ENCODE data around the gene NCOR1. TPM values are rescaled to one million over a fixed set of nuclear protein-coding genes. Genes with fewer than 3 reads are reported as not detected.

NCOR1 gene
- polyA plus RNA-seq, 3 donors, result 23.2 to 47.0 (median 37.9) TPM

DNA sequence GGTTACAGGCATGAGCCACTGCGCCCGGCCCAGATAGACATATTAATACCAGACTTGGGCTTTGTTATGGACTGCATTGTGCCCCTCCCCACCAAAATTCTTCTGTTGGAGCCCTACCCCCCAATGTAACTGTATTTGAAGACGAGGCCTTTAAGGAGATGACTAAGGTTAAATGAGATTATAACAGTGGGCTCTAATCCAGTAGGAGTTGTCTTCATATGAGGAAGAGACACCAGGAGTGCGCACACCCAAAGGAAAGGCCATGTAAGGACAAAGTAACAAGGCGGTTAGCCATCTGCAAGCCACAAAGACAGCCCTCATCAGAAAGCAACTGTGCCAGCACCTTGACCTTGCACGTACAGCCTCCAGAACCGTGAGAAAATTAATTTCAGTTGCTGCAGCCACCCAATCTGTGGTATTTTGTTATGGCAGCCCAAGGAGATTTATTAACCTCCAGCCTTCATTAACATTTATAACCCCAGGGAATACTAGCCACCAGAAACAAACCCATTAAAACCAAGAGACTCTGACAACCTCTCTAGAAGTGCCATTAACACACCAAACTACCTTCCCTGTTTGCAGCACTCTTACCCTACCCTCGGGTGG, 108.1 kb downstream of the NCOR1 start:
- Histone ChIP-seq H3K79me2 (ENCODE audit: insufficient read depth, low read length) (no peaks in the 10 kb centered on the region), H3K4me1 (ENCODE audit: control insufficient read depth in 1 of 2, insufficient read depth in 2 of 2, low read length in 2 of 2) (no peaks in the 10 kb centered on the region), H4K20me1 (ENCODE audit: insufficient read depth, low read length) (peaks cover 5% of the 10 kb centered on the region), H2AFZ (ENCODE audit: insufficient read depth, low read depth, low read length, poor library complexity, severe bottlenecking) (no peak overlapping the region), H3K27me3 (ENCODE audit: control insufficient read depth in 2 of 2, insufficient read depth in 2 of 2, low read length in 2 of 2) (no peaks in the 10 kb centered on the region), H3K27ac (ENCODE audit: low read depth in 1 of 2, low read length in 2 of 2) (no peak overlapping the region), H3K4me3 (replicated peaks in 1 of 3; ENCODE audit: low read depth in 2 of 3, low read length in 3 of 3) (no peak overlapping the region), H3K9ac (ENCODE audit: insufficient read depth, low read length, poor library complexity, severe bottlenecking) (no peak overlapping the region), H3K9me3 (replicated peaks in 1 of 2; ENCODE audit: control insufficient read depth in 1 of 2, insufficient read depth in 1 of 2, low read length in 2 of 2) (no peaks in the 10 kb centered on the region), H3K4me2 (replicated peaks; ENCODE audit: extremely low read depth, low read length, poor library complexity, severe bottlenecking) (no peak overlapping the region), H3K36me3 (replicated peaks in 1 of 2; ENCODE audit: control insufficient read depth in 1 of 2, insufficient read depth in 2 of 2, low read length in 2 of 2) (peaks cover 61 to 74% of the 10 kb centered on the region in 2 donors)
- WGBS (ENCODE audit: insufficient coverage), result 100% methylated on average over 5 of the region's 8 CpGs
- Mint-ChIP-seq H3K27ac (peak overlapping the region in 1 of 7 donors; percentile 18), H3K36me3 (peaks cover 53 to 76% of the 10 kb centered on the region in 2 donors), H3K9me3 (no peaks in the 10 kb centered on the region), H3K4me3 (no peak overlapping the region), H3K4me1 (no peaks in the 10 kb centered on the region), H3K27me3 (ENCODE audit: low read depth in 3 of 3) (peaks cover 0 to 2% (median 0%) of the 10 kb centered on the region in 3 donors)
- intact Hi-C loops (cut with micrococcal nuclease), result no loop called here
- no peak for DNase-seq
- TF ChIP-seq, protein P1, sequence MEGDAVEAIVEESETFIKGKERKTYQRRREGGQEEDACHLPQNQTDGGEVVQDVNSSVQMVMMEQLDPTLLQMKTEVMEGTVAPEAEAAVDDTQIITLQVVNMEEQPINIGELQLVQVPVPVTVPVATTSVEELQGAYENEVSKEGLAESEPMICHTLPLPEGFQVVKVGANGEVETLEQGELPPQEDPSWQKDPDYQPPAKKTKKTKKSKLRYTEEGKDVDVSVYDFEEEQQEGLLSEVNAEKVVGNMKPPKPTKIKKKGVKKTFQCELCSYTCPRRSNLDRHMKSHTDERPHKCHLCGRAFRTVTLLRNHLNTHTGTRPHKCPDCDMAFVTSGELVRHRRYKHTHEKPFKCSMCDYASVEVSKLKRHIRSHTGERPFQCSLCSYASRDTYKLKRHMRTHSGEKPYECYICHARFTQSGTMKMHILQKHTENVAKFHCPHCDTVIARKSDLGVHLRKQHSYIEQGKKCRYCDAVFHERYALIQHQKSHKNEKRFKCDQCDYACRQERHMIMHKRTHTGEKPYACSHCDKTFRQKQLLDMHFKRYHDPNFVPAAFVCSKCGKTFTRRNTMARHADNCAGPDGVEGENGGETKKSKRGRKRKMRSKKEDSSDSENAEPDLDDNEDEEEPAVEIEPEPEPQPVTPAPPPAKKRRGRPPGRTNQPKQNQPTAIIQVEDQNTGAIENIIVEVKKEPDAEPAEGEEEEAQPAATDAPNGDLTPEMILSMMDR (IDR thresholded peaks at IDR 0.05), result no peak

GRCh38 chr17:16106161-16106891, 109.0 kb downstream of the NCOR1 start:
- no peaks in the 10 kb centered on the region for H3K4me1 Mint-ChIP-seq
- Histone ChIP-seq H3K27ac (ENCODE audit: low read depth in 1 of 2, low read length in 2 of 2) (no peak overlapping the region), H3K9me3 (replicated peaks in 1 of 2; ENCODE audit: control insufficient read depth in 1 of 2, insufficient read depth in 1 of 2, low read length in 2 of 2) (no peaks in the 10 kb centered on the region), H3K79me2 (ENCODE audit: insufficient read depth, low read length) (no peaks in the 10 kb centered on the region), H2AFZ (ENCODE audit: insufficient read depth, low read depth, low read length, poor library complexity, severe bottlenecking) (no peak overlapping the region), H3K9ac (ENCODE audit: insufficient read depth, low read length, poor library complexity, severe bottlenecking) (no peak overlapping the region), H3K36me3 (replicated peaks in 1 of 2; ENCODE audit: control insufficient read depth in 1 of 2, insufficient read depth in 2 of 2, low read length in 2 of 2) (peaks cover 69 to 79% of the 10 kb centered on the region in 2 donors), H4K20me1 (ENCODE audit: insufficient read depth, low read length) (peaks cover 5% of the 10 kb centered on the region), H3K4me2 (replicated peaks; ENCODE audit: extremely low read depth, low read length, poor library complexity, severe bottlenecking) (no peak overlapping the region), H3K4me1 (ENCODE audit: control insufficient read depth in 1 of 2, insufficient read depth in 2 of 2, low read length in 2 of 2) (no peaks in the 10 kb centered on the region), H3K4me3 (replicated peaks in 1 of 3; ENCODE audit: low read depth in 2 of 3, low read length in 3 of 3) (no peak overlapping the region), H3K27me3 (ENCODE audit: control insufficient read depth in 2 of 2, insufficient read depth in 2 of 2, low read length in 2 of 2) (no peaks in the 10 kb centered on the region)
- TF ChIP-seq, protein P1 (IDR thresholded peaks at IDR 0.05), result no peak
- H3K27me3 Mint-ChIP-seq (ENCODE audit: low read depth in 3 of 3), result peaks cover 0 to 2% (median 0%) of the 10 kb centered on the region in 3 donors
- H3K27ac Mint-ChIP-seq, result no peak overlapping the region
- no CpG with 5 or more reads among the region's 1 CpG for WGBS (ENCODE audit: insufficient coverage)
- intact Hi-C loops (cut with micrococcal nuclease), result no loop called here
- no peak overlapping the region for H3K4me3 Mint-ChIP-seq
- peak in 1 of 3 donors; percentile 5 for DNase-seq
- H3K36me3 Mint-ChIP-seq, result peaks cover 53 to 79% of the 10 kb centered on the region in 2 donors
- no peaks in the 10 kb centered on the region for H3K9me3 Mint-ChIP-seq

All from CD14-positive monocyte (primary cell).